ENCODE results near the gene PRF1.

PRF1 gene

DNA sequence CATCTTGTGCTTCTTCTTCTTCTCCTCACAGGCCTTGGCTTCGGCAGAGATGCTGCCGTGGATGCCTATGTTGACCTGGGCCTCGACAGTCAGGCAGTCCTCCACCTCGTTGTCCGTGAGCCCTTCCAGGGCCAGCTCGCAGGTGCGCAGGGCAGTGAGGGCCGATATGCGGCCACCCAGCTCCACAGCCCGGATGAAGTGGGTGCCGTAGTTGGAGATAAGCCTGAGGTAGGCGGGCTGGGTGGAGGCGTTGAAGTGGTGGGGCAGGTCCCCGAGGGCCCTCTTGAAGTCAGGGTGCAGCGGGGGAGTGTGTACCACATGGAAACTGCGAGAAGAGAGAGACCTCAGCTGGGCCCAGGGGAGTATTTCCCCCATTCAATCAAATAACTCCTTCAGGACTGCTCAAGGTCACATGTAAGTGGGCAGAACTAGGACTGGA, 3.7 kb downstream of the PRF1 start:
- DNase-seq = no peak
- TF ChIP-seq, protein P1, sequence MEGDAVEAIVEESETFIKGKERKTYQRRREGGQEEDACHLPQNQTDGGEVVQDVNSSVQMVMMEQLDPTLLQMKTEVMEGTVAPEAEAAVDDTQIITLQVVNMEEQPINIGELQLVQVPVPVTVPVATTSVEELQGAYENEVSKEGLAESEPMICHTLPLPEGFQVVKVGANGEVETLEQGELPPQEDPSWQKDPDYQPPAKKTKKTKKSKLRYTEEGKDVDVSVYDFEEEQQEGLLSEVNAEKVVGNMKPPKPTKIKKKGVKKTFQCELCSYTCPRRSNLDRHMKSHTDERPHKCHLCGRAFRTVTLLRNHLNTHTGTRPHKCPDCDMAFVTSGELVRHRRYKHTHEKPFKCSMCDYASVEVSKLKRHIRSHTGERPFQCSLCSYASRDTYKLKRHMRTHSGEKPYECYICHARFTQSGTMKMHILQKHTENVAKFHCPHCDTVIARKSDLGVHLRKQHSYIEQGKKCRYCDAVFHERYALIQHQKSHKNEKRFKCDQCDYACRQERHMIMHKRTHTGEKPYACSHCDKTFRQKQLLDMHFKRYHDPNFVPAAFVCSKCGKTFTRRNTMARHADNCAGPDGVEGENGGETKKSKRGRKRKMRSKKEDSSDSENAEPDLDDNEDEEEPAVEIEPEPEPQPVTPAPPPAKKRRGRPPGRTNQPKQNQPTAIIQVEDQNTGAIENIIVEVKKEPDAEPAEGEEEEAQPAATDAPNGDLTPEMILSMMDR (IDR thresholded peaks at IDR 0.05; ENCODE audit: low read depth, low read length) = no peak
- H3K27ac ChIP-seq = no peak overlapping the region
- H3K27me3 ChIP-seq (ENCODE audit: insufficient read depth, low read depth, severe bottlenecking) = no peaks in the 10 kb centered on the region
- H3K9me3 ChIP-seq (ENCODE audit: severe bottlenecking) = no peaks in the 10 kb centered on the region
- H3K36me3 ChIP-seq = no peaks in the 10 kb centered on the region
- no peak overlapping the region for H3K4me3 ChIP-seq (ENCODE audit: low read depth, low read length)

DNA sequence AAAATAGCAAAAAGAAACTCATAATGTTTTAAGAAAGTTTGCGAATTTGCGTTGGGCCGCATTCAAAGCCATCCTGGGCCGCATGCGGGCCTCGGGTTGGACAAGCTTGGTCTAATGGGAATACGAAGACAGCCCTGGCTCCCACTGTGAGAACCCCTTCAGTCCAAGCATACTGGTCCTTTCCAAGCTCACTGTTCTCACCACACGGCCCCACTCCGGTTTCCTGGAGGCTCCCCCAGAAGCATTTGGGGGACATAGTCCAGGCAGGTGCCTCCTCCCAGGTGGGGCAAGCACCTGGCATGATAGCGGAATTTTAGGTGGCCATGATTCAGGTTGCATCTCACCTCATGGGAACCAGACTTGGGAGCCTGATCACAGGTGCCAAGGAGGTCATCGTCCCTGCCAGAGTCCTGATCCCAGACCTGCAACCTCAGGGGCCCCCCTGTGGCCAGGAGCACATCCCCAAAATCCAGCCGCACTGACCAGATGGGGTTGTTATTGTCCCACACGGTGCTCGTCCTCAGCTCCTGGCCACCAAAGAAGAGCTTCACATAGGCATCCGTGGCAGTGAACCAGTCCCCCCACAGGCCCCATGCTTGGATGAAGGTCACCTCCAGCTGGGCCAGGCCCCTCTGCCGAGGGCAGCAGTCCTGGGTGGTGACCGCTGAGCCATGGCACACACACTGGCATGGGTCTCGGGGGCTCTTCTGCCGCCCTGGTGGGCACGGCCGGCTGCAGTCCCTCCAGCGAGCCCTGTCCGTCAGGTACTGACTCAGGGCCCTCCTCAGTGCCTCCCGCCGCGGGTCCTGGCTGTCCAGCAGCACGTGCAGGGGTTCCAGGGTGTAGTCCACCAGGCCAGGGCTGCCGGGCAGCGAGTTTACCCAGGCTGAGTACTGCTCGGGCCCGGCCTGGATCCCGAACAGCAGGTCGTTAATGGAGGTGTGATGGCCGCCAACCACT, 4.4 kb downstream of the PRF1 start:
- H3K36me3 ChIP-seq = no peaks in the 10 kb centered on the region
- peak overlapping the region; percentile 70 for H3K27ac ChIP-seq
- no peaks in the 10 kb centered on the region for H3K9me3 ChIP-seq (ENCODE audit: severe bottlenecking)
- no peak overlapping the region for H3K4me3 ChIP-seq (ENCODE audit: low read depth, low read length)
- no peaks in the 10 kb centered on the region for H3K27me3 ChIP-seq (ENCODE audit: insufficient read depth, low read depth, severe bottlenecking)
- TF ChIP-seq, protein P1 (IDR thresholded peaks at IDR 0.05; ENCODE audit: low read depth, low read length) = no peak
- no peak for DNase-seq

DNA sequence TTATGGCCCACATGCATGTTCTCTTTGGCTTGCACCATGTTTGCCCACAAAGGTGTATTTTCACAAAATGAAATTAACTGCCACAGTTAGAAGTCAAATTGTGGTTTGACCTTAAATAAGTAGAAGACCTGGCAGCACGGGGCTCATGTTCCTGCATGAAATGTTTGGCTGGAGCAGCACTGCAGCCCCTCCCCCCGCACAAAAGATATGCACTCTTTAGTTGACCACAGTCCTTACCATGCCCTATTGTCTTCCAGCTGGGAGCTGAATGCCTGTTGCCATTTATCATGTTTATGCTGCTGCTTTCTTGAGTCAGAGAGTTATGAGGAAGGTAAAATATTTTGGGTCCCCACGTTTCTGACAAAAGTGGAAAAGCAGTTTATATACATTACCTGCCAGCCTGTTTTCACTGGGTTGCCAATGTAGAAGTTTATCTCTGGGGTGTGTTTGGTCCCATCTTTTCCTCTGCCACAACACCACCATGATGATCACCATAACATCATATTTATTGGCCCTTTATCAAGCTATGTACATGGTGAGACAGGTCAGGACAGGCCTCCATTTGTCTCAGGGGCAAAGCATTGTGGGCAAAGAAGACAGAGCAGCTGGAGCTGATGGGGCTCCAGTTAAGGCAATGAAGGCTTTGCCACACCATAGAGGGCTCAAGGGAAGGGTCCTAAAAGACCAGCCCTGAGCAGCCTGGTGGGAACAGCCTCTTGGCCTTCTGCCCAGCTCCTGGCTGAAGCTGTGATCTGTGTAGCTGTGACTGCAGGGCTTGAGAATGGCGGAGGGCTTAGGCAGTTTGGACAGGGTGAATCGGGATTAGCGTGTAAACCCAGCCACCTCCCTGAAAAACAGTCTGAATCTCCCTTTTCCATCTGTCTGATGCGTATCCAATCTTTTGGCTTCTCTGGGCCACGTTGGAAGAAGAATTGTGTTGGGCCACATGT, 5.4 kb downstream of the PRF1 start:
- H3K36me3 ChIP-seq = no peaks in the 10 kb centered on the region
- peak; percentile 71 for DNase-seq
- no peaks in the 10 kb centered on the region for H3K27me3 ChIP-seq (ENCODE audit: insufficient read depth, low read depth, severe bottlenecking)
- H3K9me3 ChIP-seq (ENCODE audit: severe bottlenecking) = no peaks in the 10 kb centered on the region
- no peak overlapping the region for H3K4me3 ChIP-seq (ENCODE audit: low read depth, low read length)
- TF ChIP-seq, protein P1 (IDR thresholded peaks at IDR 0.05; ENCODE audit: low read depth, low read length) = no peak
- H3K27ac ChIP-seq = peak overlapping the region; percentile 70

DNA sequence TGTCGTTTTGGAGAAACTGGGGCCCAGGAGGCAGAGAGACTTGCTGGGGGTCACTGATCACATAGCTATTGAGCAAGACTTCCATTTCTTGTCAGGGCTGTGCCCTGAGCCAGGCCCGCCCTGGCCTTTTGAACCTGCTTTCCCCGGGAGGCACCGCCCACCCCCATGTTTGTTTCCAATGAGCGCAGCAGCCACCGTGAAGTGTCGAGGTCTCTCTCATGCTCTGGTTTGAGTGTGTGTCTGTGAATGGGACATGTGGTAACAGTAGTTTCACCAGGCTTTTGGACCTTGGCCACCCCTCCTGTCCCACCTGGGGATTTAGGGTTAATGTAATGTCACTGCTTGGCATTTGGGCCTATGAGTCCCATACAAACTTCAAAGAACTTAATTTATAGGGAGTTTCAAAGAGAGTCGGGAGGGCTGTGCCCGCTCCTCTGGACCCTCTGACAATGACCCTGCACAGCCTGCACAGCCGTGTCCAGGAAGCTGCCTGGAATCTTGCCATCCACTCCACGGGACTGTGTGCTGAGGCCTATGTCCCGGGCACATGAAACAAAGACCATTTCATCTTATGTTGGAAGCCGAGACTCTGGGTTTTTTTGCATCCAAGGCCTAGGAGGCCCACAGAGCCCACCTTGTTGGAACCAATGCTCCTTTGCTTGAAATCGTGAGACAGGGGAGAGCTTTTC, 6.3 kb downstream of the PRF1 start:
- Histone ChIP-seq H3K9me3 (ENCODE audit: severe bottlenecking) (no peaks in the 10 kb centered on the region), H3K27ac (no peak overlapping the region), H3K36me3 (no peaks in the 10 kb centered on the region), H3K4me3 (ENCODE audit: low read depth, low read length) (no peak overlapping the region), H3K27me3 (ENCODE audit: insufficient read depth, low read depth, severe bottlenecking) (no peaks in the 10 kb centered on the region)
- DNase-seq = no peak
- TF ChIP-seq, protein P1 (IDR thresholded peaks at IDR 0.05; ENCODE audit: low read depth, low read length) = no peak

DNA sequence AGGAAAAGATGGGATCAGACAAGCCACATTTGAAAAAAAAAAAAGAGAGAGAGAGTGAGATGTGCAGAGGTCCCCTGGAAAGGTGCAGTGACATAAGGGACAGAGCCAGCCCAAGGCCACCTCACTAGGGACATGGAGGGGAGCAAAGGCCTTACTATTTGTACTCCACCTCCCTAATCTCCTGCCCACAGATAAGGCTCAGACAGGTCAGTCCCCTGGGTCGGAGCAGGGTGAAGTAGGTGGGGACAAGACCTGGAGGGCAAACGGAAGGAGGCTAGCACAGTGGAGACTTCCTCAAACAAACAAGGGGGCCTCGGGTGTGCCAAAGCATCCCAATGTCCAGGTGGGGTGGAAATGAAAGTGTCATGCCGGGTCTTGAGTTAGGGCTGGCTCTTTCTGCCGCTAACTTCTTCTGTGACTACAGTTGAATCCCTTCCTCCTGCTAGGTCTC, 7.0 kb downstream of the PRF1 start:
- Histone ChIP-seq H3K27me3 (ENCODE audit: insufficient read depth, low read depth, severe bottlenecking) (no peaks in the 10 kb centered on the region), H3K9me3 (ENCODE audit: severe bottlenecking) (no peaks in the 10 kb centered on the region), H3K27ac (no peak overlapping the region), H3K36me3 (no peaks in the 10 kb centered on the region), H3K4me3 (ENCODE audit: low read depth, low read length) (no peak overlapping the region)
- no peak for DNase-seq
- TF ChIP-seq, protein P1 (IDR thresholded peaks at IDR 0.05; ENCODE audit: low read depth, low read length) = no peak

Data from WERI-Rb-1 (cell line).